GM18873 (cell line): ENCODE results near the gene ZNF428.
A peak's percentile ranks its signal among the peaks of the same experiment; 100 is the strongest.

ENCODE experiments used
- ATAC-seq: cut with Tn5 transposase; IDR thresholded peaks from one replicate; pipeline ENCODE4 v1.9.1; 2021; ENCODE audit warnings: mild to moderate bottlenecking, moderate library complexity, moderate number of reproducible peaks; ENCODE audit not compliant: unreplicated experiment, low FRiP score

ZNF428 gene

GRCh38 chr19:43570174-43570791, 49.1 kb downstream of the ZNF428 start:
- ATAC-seq, result no peak

- ATAC-seq, result no peak
Observed at GRCh38 chr19:43569657-43570056, 49.8 kb downstream of the ZNF428 start.

- ATAC-seq, result no peak
Observed at GRCh38 chr19:43564800-43565199, 54.6 kb downstream of the ZNF428 start.

- ATAC-seq, result no peak
Observed at GRCh38 chr19:43563816-43564457, 55.5 kb downstream of the ZNF428 start.

DNA sequence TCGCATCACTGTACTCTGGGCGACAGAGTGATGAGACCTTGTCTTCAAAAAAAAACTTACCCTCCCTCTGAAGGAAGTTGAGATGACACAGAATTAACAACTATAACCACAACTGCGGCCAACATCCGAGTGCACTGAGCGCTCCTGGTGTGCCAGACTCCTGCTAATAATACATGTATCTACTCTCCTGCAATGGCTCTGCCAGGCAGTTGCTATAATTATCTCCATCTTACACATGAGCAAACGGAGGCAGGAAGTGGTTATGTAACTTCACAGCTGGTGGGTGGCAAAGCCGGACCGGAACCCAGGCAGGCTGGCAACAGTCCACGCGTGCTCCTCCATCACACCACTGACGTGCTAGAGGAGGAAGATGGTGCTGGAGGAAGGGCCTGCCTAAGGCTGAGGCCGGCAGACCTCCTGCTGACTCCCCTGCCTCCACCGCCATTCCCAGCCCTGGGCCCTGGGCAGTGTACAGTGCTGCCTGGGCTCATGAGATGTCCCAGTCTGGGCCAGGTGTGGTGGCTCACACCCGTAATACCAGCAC, 56.7 kb downstream of the ZNF428 start:
- peak; percentile 66 for ATAC-seq

DNA sequence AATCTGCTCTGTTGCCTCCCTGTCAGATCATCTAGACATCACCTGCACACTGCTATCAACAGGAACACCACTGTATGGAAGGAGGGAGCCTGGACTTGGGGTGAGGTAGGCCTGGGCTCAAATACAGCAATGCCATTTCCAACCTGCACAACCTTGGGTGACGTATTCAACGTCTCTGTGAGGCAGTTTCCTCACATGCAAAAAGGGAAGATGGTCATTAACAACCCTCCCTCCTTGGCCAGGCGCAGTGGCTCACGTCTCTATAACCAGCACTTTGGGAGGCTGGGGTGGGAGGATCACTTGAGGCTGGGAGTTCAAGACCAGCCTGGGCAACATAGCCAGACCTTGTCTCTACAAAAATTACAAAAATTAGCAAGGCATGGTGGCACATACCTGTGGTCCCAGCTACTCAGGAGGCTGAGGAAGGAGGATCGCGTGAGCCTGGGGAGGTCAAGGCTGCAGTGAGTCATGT, 57.2 kb downstream of the ZNF428 start:
- no peak for ATAC-seq

- ATAC-seq, result no peak
Observed at GRCh38 chr19:43561139-43561970, 58.1 kb downstream of the ZNF428 start.

- no peak for ATAC-seq
Observed at GRCh38 chr19:43560687-43561086, 58.7 kb downstream of the ZNF428 start.
